Sigmoid colon (tissue), 3 donors: Measurements from ENCODE around the gene SLC25A41.

ENCODE experiments used
- CTCF ChIP-seq, 4 experiments: fragments of 450-650 bp in 3 of 4; fragments of 200-600 bp in 1 of 4; IDR thresholded peaks; one replicate each; pipeline ENCODE4 v1.5.1; 2016 to 2019; ENCODE audit warnings: antibody characterized with exemption in 4 of 4, mild to moderate bottlenecking in 3 of 4, moderate library complexity in 2 of 4
- POLR2A ChIP-seq, 2 donors: fragments of 450-650 bp; IDR thresholded peaks; one replicate each; pipeline ENCODE4 v1.6.1; 2016; ENCODE audit warnings: antibody characterized with exemption in 2 of 2, mild to moderate bottlenecking in 2 of 2, moderate library complexity in 2 of 2

GRCh38 chr19:6448045-6448444 lies 14.5 kb upstream of the SLC25A41 start:
- TF ChIP-seq POLR2A (IDR thresholded peaks at IDR 0.05) (no peak), CTCF (IDR thresholded peaks at IDR 0.05) (no peak)
